Measurements from ENCODE around the gene ZHX3.

ZHX3 gene

GRCh38 chr20:41224281-41224680 is 93.2 kb downstream of the ZHX3 start:
- no peak for DNase-seq (ENCODE audit: low spot score)

DNA sequence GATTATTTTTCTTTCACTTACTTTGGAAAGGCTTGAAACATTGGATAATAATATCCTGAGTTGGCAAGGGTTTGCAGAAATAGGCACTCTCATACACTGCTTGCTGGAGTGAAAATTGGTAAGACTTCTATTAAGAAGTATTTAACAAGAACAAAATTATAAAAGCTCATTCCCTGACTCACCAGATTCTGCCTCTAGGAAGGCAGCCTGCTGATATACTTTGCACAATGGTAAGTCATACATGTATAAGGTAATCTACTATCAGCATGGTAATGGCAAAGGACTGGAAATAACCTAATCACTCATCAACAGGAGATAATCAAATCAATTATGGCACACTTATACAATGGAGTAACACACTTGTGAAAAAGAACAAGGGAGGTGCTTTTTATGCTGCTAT is 94.4 kb downstream of the ZHX3 start:
- no peak for DNase-seq (ENCODE audit: low spot score)

DNA sequence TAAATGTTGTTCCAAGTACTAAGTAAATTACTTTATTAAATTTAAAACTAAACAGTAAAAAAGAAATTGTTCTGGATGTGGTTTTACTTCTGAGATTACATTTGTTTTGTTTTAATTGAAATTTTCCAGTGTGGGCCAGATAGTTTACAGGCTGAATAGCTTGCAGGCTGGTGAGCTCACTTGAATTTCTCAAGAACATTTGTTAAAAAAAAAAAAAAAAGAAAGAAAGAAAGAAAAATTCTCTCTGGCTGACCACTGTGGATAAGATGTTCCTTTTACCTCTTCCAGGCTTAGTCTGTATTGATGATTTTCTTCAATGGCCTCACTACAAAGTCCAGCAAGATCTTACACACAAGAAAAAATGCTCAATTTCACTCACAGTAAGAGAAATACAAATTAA is 94.8 kb downstream of the ZHX3 start:
- DNase-seq (ENCODE audit: low spot score): peak; percentile 44

DNA sequence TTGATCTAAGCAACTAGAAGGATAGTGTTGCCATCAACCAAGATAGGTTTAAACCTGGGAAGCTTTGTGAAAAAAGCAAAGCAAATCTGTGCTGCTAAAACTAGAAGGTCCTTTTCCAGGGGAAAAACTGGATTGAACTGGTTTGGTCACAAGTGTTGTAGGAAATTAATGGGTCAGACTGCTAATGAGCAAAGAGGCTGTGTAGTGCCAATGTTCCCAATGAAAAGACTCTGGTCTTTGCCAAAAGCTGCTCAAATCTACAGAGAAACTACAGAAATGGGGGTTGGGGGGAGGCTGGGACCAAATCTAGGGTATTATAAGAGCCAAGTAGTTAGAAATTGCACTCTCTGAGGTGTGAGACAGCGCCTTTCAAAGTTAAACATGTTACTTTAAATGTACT is 95.2 kb downstream of the ZHX3 start:
- no peak for DNase-seq (ENCODE audit: low spot score)

DNA sequence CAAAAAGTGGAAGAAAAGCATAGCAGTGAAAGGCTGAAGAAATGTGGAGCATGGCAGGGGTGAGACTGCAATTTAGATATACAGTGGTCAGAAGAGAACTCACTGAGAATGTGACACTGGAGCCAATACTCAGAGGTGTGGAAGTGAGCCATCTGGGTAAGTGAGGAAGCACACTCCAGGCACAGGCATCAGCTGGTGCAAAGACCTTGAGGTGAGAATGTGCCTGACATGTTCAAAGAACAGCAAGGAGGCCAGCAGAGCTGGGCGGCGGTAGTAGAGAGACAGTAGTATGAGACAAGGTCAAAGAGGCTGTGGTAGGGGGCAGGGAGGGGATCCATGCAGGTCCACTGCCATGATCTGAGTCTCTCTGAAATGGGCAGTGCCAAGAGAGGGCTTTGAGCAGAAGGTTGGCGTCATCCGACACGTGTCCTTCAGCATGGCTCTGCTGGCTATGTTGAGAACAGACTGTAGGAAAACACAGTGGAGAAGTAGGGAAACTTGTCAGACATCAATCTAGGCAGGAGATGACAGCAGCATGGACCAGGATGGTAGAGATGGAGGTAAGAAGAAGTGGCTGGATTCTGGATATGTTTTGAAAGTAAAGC is 95.8 kb downstream of the ZHX3 start:
- DNase-seq (ENCODE audit: low spot score): no peak

GRCh38 chr20:41219824-41220223 is 97.7 kb downstream of the ZHX3 start:
- DNase-seq (ENCODE audit: low spot score): no peak

GRCh38 chr20:41218466-41218865 is 99.1 kb downstream of the ZHX3 start:
- peak; percentile 75 for DNase-seq (ENCODE audit: low spot score)

DNA sequence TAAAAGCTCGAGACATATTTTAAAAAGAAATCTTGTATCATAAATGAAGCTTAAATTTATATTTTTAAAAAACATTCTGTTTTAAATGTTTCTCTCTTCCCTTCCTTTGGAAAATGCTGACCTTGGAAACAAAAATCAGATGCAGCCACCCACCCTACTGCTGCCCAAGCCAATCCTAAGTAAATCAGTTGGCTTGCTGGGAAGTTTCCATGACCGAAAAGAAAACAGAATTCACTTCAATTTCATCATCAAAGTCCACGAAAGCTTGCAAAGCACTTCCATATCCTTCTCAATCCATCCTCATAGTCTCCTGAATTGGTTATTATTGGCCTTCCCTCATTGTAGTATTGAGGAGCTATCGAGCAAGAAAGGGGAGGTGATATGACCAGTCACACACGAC is 100.1 kb downstream of the ZHX3 start:
- DNase-seq (ENCODE audit: low spot score): no peak

DNA sequence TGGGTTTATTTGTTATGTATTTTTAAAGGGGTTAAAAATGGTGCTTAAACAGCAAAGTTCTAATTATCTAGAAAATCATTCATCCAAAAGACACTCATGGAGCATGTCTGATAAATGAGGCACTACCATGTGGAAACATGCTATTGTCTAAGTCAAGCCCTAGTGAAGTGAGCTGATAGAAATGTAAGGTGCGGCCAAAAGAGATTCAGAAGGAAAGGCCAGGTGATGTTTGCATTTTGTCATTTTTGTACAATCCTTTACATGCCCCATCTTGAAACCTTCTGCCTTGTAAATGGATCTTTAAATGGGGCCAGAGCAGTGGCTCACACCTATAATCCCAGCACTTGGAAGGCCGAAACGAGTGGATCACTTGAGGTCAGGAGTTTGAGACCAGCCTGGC is 102.9 kb downstream of the ZHX3 start:
- no peak for DNase-seq (ENCODE audit: low spot score)

GRCh38 chr20:41214202-41214601 is 103.3 kb downstream of the ZHX3 start:
- no peak for DNase-seq (ENCODE audit: low spot score)

- peak; percentile 36 for DNase-seq (ENCODE audit: low spot score)
Measured at GRCh38 chr20:41213150-41213820, 104.2 kb downstream of the ZHX3 start.

GRCh38 chr20:41205313-41205712 is 112.2 kb downstream of the ZHX3 start:
- DNase-seq (ENCODE audit: low spot score): no peak

- DNase-seq (ENCODE audit: low spot score): no peak
Measured at GRCh38 chr20:41204304-41205265, 112.9 kb downstream of the ZHX3 start.

- no peak for DNase-seq (ENCODE audit: low spot score)
Measured at GRCh38 chr20:41203660-41204059, 113.9 kb downstream of the ZHX3 start.

DNA sequence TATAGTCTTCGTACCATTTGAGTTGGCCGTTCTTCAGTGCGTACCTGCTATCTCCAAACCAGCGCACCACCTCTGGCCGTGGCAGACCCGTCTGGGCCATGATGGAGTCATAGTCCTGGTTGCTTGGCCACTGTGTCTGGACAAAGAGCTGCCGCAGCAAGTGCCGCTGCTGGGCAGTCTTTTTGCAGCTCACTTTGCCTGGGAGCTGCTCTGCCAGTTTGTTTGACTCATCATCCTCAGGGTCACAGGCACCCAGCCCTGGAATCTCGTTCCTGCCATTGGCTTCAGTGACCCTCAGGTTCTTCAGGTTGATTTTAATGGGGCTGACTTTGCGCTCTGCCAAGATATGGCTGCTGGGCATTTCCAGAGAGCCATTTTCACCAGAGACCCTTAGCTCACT is 115.1 kb downstream of the ZHX3 start:
- no peak for DNase-seq (ENCODE audit: low spot score)

DNA sequence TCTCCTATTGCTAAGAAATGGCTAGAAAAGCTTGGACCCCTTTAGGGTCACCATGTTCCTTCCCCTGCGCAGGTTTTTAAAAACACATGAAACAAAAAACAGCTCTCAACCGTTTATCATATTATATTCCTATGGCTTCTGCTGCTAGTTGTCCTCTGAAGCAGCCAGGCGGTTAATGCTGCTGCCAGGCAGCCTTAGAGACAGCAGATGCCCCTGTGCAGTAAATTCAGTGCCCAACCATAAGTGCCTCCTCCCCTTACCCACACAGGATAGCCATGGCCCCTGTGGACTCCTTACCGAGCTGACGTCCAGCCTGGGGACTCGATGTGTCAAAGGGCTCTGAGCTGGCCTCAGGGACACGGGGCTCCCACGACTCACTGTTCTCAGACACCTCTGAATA is 115.8 kb downstream of the ZHX3 start:
- no peak for DNase-seq (ENCODE audit: low spot score)

GRCh38 chr20:41200446-41201202 is 116.9 kb downstream of the ZHX3 start:
- no peak for DNase-seq (ENCODE audit: low spot score)

- no peak for DNase-seq (ENCODE audit: low spot score)
Measured at GRCh38 chr20:41198443-41198842, 119.1 kb downstream of the ZHX3 start.

DNA sequence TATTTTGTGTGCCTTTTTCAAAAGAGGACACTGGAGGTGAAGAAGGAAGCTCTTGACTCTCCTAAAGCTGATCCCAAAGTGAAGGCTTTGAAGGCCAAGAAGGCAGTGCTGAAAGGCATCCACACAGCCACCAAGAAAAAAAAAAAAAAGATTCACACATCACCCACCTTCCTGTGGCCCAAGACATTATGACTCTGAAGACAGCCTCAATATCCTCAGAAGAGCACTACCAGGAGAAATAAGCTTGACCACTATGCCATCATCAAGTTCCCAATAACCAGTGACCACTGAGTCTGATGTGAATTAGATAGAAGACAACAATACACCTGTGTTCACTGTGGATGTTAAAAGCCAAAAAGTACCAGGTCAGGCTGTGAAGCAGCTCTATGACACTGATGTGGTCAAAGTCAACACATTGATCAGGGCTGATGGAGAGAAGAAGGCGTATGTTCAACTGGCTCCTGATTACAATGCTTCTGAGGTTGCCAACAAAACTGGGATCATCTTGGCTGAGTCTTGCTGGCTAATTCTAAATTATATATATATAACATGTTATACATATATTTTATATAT is 120.8 kb downstream of the ZHX3 start:
- no peak for DNase-seq (ENCODE audit: low spot score)

- no peak for DNase-seq (ENCODE audit: low spot score)
Measured at GRCh38 chr20:41192575-41192974, 125.0 kb downstream of the ZHX3 start.

DNA sequence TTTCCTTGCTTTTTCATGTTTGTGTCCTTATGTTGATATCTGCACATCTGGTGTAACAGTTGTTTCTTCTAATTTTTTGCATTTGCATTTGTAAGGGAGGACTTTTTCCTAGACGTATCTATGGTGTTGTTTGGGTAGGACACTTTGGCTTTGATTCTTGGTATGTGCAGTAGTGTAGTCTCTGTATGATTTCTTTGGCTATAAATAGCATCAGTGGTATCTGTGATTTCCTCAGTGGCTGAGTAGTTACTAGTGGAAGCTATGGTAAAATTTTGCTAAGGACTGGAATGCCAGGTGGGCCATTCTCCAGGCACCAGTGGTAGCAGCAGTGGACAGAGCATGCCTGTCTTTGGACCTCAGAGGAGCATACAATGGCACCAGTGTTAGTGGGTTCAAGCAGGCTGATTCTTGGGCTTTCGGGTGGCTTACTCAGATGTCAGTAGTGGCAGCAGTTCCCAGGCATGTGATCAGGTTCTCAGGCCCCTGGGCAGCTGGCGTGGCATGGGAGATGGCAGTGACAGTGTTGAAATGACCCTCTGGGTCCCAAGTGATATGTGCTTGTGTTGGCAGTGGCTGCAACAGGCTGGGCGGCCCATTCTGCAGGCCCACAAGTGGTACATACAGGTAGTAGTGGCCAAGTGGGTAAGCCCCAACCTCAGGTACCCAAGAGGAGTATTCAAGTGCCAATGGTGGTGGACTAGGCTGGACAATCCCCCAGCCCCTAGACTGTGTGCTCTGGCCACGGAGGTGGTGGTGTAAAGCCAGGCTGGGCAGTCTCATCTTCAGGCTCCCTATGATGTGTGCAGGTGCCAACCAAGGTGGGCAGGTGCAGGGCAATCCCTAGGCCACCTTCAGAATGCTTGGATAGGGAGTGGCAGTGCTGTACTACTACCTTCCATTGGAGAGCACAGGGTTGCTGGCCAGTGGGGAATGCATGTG is 125.7 kb downstream of the ZHX3 start:
- DNase-seq (ENCODE audit: low spot score): no peak

Data from AG20443 (cell line).